ENCODE data around the gene KRR1.

Gene KRR1

DNA sequence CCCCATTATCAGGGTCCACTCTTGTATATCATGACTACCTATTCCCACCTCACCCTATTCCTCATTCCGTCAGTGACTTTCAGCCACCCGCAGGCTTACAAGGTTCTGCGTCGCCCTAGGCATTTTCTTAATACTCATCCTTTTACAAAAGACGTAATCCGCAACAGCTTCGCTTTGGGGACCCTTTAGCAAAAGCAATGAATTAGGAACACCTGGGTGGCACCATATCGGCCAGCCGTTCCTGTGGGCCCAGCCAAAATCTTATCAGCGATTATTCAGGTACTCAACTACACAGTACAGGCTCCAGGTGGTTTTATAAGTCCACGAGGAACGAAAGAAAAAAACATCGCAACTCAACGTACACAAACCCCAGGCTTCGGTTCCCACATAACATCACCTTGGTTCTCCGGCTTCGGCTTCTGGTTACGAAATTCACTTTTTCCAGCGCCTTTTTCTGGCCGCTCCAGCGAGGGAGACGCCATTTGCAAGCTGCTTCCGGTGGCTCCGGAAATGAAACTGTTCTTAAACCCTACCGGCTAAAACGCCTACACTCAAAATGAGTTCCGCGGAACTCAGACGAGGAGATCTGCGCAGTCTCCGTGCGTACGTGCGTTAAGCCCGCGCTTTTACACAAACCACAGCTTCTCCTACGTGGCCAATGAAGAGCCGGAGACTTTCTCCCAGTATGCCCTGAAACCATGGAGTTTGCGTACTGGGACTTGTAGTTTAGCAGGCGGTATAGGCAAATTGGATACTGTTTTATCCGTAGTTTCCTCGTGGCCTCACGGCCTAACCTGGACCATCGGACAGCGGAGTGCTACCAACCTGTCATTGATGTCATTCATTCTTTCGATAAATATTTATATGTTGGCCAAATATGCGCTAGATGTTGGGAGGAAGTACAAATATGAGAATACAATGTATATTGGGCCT lies at the start of gene KRR1:
TSS of gene KRR1 (minus strand) at position 494 of the 933 bp plus-strand sequence. CDS start at position 482, 12 bp downstream.
- DNase-seq: peak; percentile 98

- peak; percentile 13 for DNase-seq
These were observed 48.8 kb upstream of the KRR1 start for GRCh38 chr12:75560167-75560566.

- DNase-seq: no peak
These were observed 46.9 kb upstream of the KRR1 start for GRCh38 chr12:75558287-75558686.

DNA sequence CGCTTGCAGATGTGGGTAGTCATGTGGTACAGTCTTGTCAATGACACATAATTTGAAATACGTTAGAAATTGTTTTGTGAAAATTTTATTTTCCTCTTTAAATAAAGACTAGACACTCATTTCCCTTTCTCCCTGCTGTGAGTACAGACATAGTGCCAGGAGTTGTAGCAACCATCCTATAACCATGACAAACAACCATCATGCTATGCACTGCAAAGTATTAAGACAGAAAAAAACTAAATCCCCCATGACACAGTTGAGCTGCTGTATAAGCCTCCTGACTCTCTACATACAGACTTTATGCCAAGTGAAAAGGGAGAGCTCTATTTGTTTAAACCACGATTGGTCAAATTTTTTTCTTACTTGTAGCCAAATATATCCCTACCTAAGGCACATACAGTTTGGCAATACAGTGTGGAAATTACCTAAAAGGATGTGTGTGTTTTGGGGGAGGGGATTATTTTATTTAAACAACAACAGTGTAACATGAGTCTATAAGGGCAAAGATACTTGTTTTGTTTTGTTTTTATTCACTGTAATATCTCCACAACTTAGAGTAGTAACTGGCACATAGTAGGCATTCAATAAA lies 45.0 kb upstream of the KRR1 start:
- DNase-seq: no peak

DNA sequence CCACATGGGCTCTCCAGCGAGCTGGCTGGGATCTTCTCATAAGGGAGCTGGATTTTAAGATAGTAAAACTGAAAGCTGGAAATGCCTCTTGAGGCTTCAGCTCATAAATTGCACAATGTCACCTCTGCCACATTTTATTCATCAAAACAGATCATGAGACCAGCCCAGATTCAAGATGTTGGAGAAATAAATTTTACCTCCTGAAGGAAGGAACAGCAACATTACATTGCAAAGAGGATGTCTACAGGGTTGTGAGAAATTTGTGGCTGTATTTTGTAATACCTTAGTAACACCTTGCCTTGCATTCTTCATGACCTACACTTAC lies 43.1 kb upstream of the KRR1 start:
- DNase-seq: no peak

- DNase-seq: no peak
These were observed 42.6 kb upstream of the KRR1 start for GRCh38 chr12:75553836-75554555.

DNA sequence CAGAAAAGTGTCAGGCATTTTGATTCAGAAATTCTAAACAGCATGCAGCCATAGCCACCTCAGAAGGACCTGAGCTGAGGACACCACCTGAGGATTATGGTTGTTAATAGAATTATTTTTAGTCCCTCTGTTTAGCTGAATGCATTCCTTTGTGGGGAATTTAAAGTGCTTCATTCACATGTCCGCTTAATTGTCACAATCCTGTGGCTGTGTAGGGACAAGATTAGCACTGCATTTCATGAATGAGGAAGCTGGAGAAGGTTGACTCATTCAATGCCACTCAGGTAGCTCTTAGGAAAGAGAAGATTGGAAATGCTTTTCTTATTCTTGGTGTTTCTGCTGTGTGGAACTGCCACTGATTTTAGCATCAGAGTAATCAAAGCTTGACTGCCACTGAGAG lies 42.0 kb upstream of the KRR1 start:
- DNase-seq: no peak

GRCh38 chr12:75551477-75551876 lies 40.1 kb upstream of the KRR1 start:
- DNase-seq: no peak

GRCh38 chr12:75550401-75551240 lies 39.2 kb upstream of the KRR1 start:
- DNase-seq: no peak

- DNase-seq: no peak
These were observed 38.6 kb upstream of the KRR1 start for GRCh38 chr12:75549989-75550388.

- DNase-seq: no peak
These were observed 37.5 kb upstream of the KRR1 start for GRCh38 chr12:75548879-75549278.

- no peak for DNase-seq
These were observed 34.2 kb upstream of the KRR1 start for GRCh38 chr12:75545636-75546035.

DNA sequence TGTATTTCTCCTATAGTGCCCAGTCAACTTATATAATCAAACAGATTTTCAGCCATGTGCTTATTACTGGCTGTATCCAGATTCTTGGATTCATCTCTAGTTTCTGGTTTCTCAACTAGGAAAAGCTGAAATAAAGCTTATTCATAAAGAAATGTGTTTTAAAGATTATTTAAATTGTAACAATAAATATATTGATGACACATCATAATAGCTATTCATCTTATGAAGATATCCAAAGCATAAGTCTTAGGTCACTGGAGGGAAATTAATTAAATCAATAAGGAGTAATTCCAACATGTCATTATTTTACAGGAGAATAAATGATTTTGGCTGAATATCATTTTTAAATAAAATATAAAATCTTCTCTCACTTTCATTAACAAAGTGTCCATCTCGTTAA lies 32.1 kb upstream of the KRR1 start:
- no peak for DNase-seq

- no peak for DNase-seq
These were observed 31.5 kb upstream of the KRR1 start for GRCh38 chr12:75542942-75543341.

- DNase-seq: no peak
These were observed 28.5 kb upstream of the KRR1 start for GRCh38 chr12:75539889-75540288.

- DNase-seq: no peak
These were observed 21.8 kb upstream of the KRR1 start for GRCh38 chr12:75533239-75533638.

GRCh38 chr12:75529826-75530225 lies 18.4 kb upstream of the KRR1 start:
- DNase-seq: no peak

- DNase-seq: no peak
These were observed 17.9 kb upstream of the KRR1 start for GRCh38 chr12:75529316-75529715.

DNA sequence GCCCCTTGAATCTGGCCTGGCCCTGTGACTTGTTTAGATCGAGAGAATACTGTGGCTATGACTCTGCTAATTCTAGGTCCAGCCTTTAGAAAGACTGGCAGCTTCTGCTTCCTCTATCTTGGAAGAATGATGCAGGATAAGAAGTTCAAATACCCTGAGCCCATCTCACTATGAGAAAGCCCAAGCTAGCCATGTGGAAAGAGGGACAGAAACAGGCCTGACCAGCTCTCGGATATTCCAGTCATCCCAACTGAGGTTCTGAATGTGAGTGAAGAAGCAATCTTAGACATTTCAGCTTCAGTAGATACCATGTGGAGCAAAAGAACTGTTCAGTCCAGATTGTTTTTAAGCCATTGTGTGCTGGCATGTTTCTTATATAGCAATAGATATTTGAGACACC lies 17.3 kb upstream of the KRR1 start:
- DNase-seq: no peak

GRCh38 chr12:75528272-75528671 lies 16.9 kb upstream of the KRR1 start:
- DNase-seq: no peak

DNA sequence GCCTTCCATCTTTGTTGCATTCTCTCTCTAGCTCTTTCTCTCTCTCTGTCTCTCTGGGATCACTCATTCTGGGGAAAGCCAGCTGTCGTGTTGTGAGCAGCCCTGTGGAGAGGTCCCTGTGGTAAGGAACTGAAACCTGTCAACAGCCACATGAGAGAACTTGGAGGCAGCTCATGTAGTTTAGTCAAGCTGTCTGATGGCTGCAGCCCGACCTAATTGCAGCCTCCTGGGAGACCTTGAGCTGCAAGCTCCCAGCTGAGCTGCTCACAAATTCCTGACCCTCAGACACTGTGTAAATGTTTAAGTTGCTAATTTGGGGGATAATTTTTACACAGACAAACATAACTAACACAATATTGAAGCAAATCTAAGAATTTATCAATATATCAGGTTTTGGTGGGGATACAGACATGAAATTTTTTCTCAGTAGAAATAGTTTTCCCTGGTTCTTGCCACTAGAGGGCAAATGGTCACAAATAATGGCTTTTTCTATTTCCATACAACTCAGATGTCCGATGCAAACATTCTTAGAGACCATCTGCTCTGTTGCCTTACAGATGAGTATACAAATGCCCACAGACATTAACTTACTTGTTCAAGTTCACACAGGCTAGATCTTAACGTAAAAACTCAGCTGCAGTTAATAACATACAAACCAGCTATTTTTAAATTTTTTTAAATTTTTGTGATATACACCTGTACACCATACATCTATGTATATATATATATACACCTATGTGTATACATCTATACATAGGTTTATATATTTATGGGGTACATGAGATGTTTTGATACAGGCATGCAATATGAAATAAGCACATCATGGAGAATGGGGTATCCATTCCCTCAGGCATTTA lies 15.5 kb upstream of the KRR1 start:
- peak; percentile 19 for DNase-seq

GRCh38 chr12:75525263-75525662 lies 13.9 kb upstream of the KRR1 start:
- no peak for DNase-seq

Data from COR-L47 (cell line).